ENCODE results near the gene CPA2.
"Not testable (repeated sequence)": the region's sequence is repeated elsewhere in the genome, so short reads cannot be mapped to it uniquely, and the experiment has no call there.

- TF ChIP-seq, protein P1, sequence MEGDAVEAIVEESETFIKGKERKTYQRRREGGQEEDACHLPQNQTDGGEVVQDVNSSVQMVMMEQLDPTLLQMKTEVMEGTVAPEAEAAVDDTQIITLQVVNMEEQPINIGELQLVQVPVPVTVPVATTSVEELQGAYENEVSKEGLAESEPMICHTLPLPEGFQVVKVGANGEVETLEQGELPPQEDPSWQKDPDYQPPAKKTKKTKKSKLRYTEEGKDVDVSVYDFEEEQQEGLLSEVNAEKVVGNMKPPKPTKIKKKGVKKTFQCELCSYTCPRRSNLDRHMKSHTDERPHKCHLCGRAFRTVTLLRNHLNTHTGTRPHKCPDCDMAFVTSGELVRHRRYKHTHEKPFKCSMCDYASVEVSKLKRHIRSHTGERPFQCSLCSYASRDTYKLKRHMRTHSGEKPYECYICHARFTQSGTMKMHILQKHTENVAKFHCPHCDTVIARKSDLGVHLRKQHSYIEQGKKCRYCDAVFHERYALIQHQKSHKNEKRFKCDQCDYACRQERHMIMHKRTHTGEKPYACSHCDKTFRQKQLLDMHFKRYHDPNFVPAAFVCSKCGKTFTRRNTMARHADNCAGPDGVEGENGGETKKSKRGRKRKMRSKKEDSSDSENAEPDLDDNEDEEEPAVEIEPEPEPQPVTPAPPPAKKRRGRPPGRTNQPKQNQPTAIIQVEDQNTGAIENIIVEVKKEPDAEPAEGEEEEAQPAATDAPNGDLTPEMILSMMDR (optimal IDR thresholded peaks at IDR 0.05 in 1 of 3, IDR thresholded peaks at IDR 0.05 in 1 of 3, conservative IDR thresholded peaks at IDR 0.05 in 1 of 3; ENCODE audit: extremely low read depth in 1 of 3, insufficient read depth in 2 of 3, low read length in 3 of 3), result not testable (repeated sequence)
- not testable (repeated sequence) for TF ChIP-seq EZH2 (IDR thresholded peaks at IDR 0.05; ENCODE audit: low read length)
Observed at GRCh38 chr7:130321542-130322229, 55.0 kb downstream of the CPA2 start.

Data from keratinocyte (primary cell).